Upper lobe of left lung (tissue), 6 donors: ENCODE data around the gene COL18A1. TPM values are rescaled to one million over a fixed set of nuclear protein-coding genes. Genes with fewer than 3 reads are reported as not detected.

Source experiments
- ATAC-seq, 2 donors: fragments of 200-7000 bp; cut with Tn5 transposase; one replicate each; pipeline ENCODE4 v1.9.1; 2022; ENCODE audit warnings: mild to moderate bottlenecking in 2 of 2, moderate library complexity in 2 of 2; ENCODE audit not compliant: low FRiP score in 2 of 2
- DNase-seq, 2 donors: peaks; one replicate each; pipeline ENCODE4 v3.0.0-alpha.2; 2019 to 2020
- H3K27ac ChIP-seq, 4 donors: fragments of 200-600 bp; sonication (generic); one replicate each; pipeline ENCODE4 v1.5.1; 2016 to 2019
- H3K27me3 ChIP-seq, 4 donors: fragments of 200-600 bp; sonication (generic); one replicate each; pipeline ENCODE4 v1.5.1; 2017 to 2019
- H3K36me3 ChIP-seq, 4 donors: fragments of 200-600 bp; sonication (generic); one replicate each; pipeline ENCODE4 v1.5.1; 2016 to 2019
- H3K4me1 ChIP-seq, 4 donors: fragments of 200-600 bp; sonication (generic); one replicate each; pipeline ENCODE4 v1.5.1; 2018 to 2019
- H3K4me3 ChIP-seq, 4 donors: fragments of 200-600 bp; sonication (generic); one replicate each; pipeline ENCODE4 v1.5.1; 2017 to 2019; ENCODE audit warnings: mild to moderate bottlenecking in 2 of 4, moderate library complexity in 1 of 4
- H3K9me3 ChIP-seq, 4 donors: fragments of 200-600 bp; sonication (generic); one replicate each; pipeline ENCODE4 v1.5.1; 2018 to 2019
- EP300 ChIP-seq, 4 donors: sonication (generic); formaldehyde crosslinking; IDR thresholded peaks; one replicate each; pipeline ENCODE4 v1.5.1; 2017; ENCODE audit warnings: antibody characterized with exemption in 4 of 4, control low read depth in 2 of 4
- POLR2A ChIP-seq, 4 donors: fragments of 450-650 bp; IDR thresholded peaks; one replicate each; pipeline ENCODE4 v1.5.1; 2016 to 2017; ENCODE audit warnings: antibody characterized with exemption in 4 of 4, mild to moderate bottlenecking in 2 of 4
- POLR2AphosphoS5 ChIP-seq, 2 donors: sonication (generic); formaldehyde crosslinking; IDR thresholded peaks; one replicate each; pipeline ENCODE4 v1.5.1; 2017; ENCODE audit warnings: antibody characterized with exemption in 2 of 2
- WGBS, 2 donors: methylation state at CpG; one replicate each; pipeline ENCODE4 v1.1.5; 2017 to 2018; 5-methylcytosine and 5-hydroxymethylcytosine counted together
- total RNA-seq, 6 donors: library from RNA; depleted of rRNA in 4 of 6; stranded (reverse); fragments of >200 nt in 4 of 6; gene quantifications; one replicate each; pipeline versions ENCODE4 v1.1.0 to v1.2.1, GENCODE V29; 2016 to 2021
- TF ChIP-seq, protein P1 (sequence below), 6 experiments: fragments of 450-650 bp in 4 of 6; fragments of 200-600 bp in 2 of 6; sonication (generic) in 2 of 6; IDR thresholded peaks; one replicate each; pipeline ENCODE4 v1.5.1; 2016 to 2019; ENCODE audit warnings: antibody characterized with exemption in 6 of 6
- donor health status: DM: no; HTN: no; CAD: no; lungs with moderate emphysema.
- donor health status: DM: no; HTN: yes; CAD: no; lungs with severe emphysema.

The COL18A1 gene
- total RNA-seq, 6 donors from 2014 or later = 34.5 to 138 (median 70.5) TPM

DNA sequence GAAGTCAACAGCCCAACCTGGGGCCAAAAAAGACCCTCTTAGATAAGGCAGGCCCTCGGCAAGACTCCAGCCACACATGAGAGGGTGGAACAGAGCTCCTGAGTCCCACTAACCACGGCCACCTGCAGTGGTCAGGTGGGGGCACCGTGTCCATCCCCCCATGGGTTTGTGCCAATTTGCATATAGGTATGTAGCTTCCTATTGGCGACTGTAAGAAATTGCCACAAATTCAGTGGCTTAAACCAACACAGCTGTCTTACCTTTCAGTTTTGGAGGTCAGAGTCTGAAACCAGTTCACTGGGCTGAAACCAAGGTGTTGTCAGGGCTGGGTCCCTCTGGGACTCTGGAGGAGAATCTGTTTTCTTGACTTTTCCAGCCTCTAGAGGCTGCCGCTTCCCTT is 59.3 kb downstream of the COL18A1 start:
- Histone ChIP-seq H3K36me3 (peaks cover 0 to 4% (median 0%) of the 10 kb centered on the region in 4 donors), H3K27ac (no peak overlapping the region), H3K9me3 (peaks cover 0 to 14% (median 4%) of the 10 kb centered on the region in 4 donors), H3K27me3 (no peaks in the 10 kb centered on the region), H3K4me3 (no peak overlapping the region), H3K4me1 (peaks cover 0 to under 1% (median 0%) of the 10 kb centered on the region in 4 donors)
- WGBS, 2 donors = 90 to 95% methylated on average over 3 to 5 of the region's 5 CpGs
- DNase-seq (no peak), ATAC-seq (no peak)
- TF ChIP-seq POLR2AphosphoS5 (IDR thresholded peaks at IDR 0.05) (no peak), POLR2A (IDR thresholded peaks at IDR 0.05) (no peak), EP300 (IDR thresholded peaks at IDR 0.05) (no peak)
- TF ChIP-seq, protein P1, sequence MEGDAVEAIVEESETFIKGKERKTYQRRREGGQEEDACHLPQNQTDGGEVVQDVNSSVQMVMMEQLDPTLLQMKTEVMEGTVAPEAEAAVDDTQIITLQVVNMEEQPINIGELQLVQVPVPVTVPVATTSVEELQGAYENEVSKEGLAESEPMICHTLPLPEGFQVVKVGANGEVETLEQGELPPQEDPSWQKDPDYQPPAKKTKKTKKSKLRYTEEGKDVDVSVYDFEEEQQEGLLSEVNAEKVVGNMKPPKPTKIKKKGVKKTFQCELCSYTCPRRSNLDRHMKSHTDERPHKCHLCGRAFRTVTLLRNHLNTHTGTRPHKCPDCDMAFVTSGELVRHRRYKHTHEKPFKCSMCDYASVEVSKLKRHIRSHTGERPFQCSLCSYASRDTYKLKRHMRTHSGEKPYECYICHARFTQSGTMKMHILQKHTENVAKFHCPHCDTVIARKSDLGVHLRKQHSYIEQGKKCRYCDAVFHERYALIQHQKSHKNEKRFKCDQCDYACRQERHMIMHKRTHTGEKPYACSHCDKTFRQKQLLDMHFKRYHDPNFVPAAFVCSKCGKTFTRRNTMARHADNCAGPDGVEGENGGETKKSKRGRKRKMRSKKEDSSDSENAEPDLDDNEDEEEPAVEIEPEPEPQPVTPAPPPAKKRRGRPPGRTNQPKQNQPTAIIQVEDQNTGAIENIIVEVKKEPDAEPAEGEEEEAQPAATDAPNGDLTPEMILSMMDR (IDR thresholded peaks at IDR 0.05) = no peak

DNA sequence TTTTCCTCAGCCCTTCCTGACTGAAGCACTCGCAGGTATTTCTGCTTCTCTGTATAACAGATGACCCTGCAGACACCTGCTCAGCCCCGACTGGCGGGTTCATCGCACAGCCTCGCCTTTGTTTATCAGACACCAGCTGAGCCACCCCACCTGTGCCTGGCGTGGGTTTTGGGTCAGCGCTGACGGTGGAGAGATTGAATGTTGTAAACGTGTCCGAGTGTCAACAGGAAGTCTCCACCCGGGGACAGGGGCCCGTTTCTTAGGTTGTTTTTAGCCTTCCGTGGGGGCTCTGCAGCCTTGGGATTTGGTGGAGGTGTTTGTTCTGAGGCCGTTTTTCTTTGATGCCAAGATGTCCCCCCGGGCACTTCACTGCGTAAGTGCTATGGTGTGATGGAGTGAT is 60.1 kb downstream of the COL18A1 start:
- peaks cover 0 to 9% (median 0%) of the 10 kb centered on the region in 4 donors for H3K4me1 ChIP-seq
- DNase-seq (peak in 1 of 2 donors; percentile 24), ATAC-seq (no peak)
- H3K27me3 ChIP-seq = no peaks in the 10 kb centered on the region
- H3K4me3 ChIP-seq = no peak overlapping the region
- no peak overlapping the region for H3K27ac ChIP-seq
- WGBS, 2 donors = 36 to 49% methylated on average over 13 to 16 of the region's 16 CpGs
- H3K36me3 ChIP-seq = peaks cover 0 to 4% (median 0%) of the 10 kb centered on the region in 4 donors
- H3K9me3 ChIP-seq = peaks cover 0 to 14% (median 4%) of the 10 kb centered on the region in 4 donors
- TF ChIP-seq POLR2AphosphoS5 (IDR thresholded peaks at IDR 0.05) = no peak
- TF ChIP-seq POLR2A (IDR thresholded peaks at IDR 0.05) = no peak
- no peak for TF ChIP-seq EP300 (IDR thresholded peaks at IDR 0.05)
- TF ChIP-seq, protein P1 (IDR thresholded peaks at IDR 0.05) = no peak

- DNase-seq = peak in 1 of 2 donors; percentile 61
- H3K4me3 ChIP-seq = no peak overlapping the region
- no peak for ATAC-seq
- H3K27ac ChIP-seq = no peak overlapping the region
- peaks cover 0 to 12% (median 3%) of the 10 kb centered on the region in 4 donors for H3K4me1 ChIP-seq
- peaks cover 0 to 4% (median 0%) of the 10 kb centered on the region in 4 donors for H3K36me3 ChIP-seq
- TF ChIP-seq, protein P1 (IDR thresholded peaks at IDR 0.05) = no peak
- H3K27me3 ChIP-seq = no peaks in the 10 kb centered on the region
- peaks cover 0 to 14% (median 4%) of the 10 kb centered on the region in 4 donors for H3K9me3 ChIP-seq
- WGBS, 2 donors = 83 to 94% methylated on average over 18 to 20 of the region's 27 CpGs
Measured at GRCh38 chr21:45465611-45466329, 60.8 kb downstream of the COL18A1 start.

DNA sequence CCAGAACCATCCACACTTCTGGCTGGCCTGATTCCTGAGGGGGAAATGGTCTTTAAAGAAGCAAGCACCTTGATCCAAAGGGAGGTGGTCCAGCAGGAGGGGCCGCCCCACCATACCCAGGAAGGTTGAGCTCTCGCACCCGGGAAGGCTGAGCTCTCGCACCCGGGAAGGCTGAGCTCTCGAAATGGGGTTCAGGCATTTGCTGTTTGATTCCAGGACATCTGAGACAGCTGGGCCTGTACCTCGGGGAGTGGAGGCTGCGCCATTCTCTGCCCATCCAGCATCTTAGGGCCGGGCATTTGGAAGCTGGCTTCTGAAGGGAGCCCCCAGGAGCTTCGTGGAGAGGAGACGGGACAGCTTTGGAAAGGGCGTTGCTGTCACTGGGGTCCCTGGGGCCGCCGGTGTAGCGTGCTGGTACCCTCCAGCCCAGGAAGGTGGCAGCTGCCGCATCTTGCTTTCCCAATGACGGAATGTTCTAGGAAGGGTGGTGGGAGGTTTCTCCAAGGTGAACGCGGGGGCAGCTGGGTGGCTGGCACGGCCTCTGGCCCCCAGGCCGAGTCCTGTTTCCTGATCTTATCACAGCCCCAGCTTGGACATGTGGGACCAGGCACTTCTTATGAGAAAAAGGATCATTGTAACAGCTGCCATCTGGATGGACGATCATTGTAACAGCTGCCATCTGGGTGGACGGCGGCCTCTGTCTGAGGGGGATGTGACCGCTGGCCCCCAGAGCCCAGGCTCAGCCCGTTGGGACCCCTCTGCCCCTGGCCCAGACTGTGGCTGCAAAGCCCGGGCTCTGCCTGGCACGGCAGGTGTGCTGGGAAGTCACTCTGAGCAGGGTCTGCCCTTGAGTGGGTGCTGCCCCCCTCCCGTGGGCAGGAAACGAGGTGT is 61.6 kb downstream of the COL18A1 start:
- Histone ChIP-seq H3K9me3 (peaks cover 0 to 9% (median 3%) of the 10 kb centered on the region in 4 donors), H3K4me1 (peaks cover 2 to 20% (median 9%) of the 10 kb centered on the region in 4 donors), H3K27ac (no peak overlapping the region), H3K36me3 (peaks cover 0 to 4% (median 0%) of the 10 kb centered on the region in 4 donors), H3K27me3 (no peaks in the 10 kb centered on the region), H3K4me3 (no peak overlapping the region)
- TF ChIP-seq EP300 (IDR thresholded peaks at IDR 0.05) = no peak
- no peak for TF ChIP-seq POLR2A (IDR thresholded peaks at IDR 0.05)
- TF ChIP-seq POLR2AphosphoS5 (IDR thresholded peaks at IDR 0.05) = no peak
- TF ChIP-seq, protein P1 (IDR thresholded peaks at IDR 0.05) = no peak
- no peak for ATAC-seq
- 84 to 95% methylated on average over 24 to 30 of the region's 30 CpGs for WGBS, 2 donors
- DNase-seq = peak in 1 of 2 donors; percentile 77
